ENCODE measurements around the gene TLDC2.

DNA sequence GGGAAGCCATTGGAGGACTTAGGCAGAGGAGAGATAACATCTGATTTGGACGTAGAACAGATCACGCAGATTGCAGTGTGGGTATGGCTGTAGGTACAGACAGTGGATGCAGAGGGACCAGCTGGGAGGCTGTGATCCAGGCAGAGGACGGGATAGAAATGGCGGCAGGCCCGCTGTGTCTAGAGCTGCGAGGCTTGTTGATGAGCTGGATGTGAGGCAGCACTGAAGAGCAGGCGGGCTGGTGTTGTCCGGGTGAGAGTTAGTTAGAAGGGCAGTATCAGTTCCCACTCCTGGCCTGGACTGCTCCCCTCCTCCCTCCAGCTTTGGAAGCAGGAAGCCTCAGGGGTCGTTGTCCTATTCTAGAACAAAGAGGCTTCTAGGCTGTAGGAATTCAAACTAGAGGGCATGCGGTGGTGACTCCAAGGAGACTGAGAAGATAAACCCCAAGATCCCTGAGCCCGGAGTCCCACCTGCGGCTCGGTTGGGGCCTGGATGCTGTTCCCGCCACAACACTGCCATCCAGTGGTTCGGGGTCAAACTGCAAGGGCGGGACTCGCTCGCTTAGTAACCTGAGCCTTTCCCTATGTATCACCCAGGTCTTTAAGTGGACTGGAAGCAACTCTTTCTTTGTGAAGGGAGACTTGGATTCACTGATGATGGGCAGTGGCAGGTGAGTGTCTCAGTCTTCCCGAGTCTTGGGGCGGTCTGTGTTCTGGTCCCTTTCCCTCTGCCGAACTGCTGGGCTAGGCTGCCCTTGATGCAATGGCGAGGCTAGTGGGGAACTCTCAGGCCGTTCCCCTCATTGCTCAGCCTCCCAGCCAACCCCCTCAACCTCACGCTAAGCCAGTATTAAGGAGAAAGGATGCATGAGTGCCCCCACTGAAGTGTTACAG is 11.2 kb downstream of the TLDC2 start:
- TF ChIP-seq EZH2 (IDR thresholded peaks at IDR 0.05; ENCODE audit: insufficient read depth, poor library complexity, severe bottlenecking) = no peak
- TF ChIP-seq EZH2phosphoT487 (IDR thresholded peaks at IDR 0.05; ENCODE audit: insufficient read depth, low read depth) = no peak

All from GM23248 (cell line).